SU-DHL-6 (cell line): ENCODE measurements around the gene TWF1.

Experiments used
- CTCF ChIP-seq: fragments of 200-600 bp; sonication (generic); IDR thresholded peaks from one replicate; pipeline ENCODE4 v1.5.1; 2017; ENCODE audit warnings: antibody characterized with exemption, mild to moderate bottlenecking, low read length, moderate library complexity; ENCODE audit not compliant: insufficient read depth, poor library complexity, severe bottlenecking
- EZH2phosphoT487 ChIP-seq: fragments of 200-600 bp; sonication (generic), shearing (Covaris generic); conservative IDR thresholded peaks from 2 replicates; pipeline ENCODE4 v1.6.1; 2018; ENCODE audit warnings: mild to moderate bottlenecking, antibody characterized with exemption, low read length, moderate library complexity, mixed read lengths

GRCh38 chr12:43842259-43842658 is 36.1 kb upstream of the TWF1 start:
- TF ChIP-seq EZH2phosphoT487 (no peak), CTCF (no peak)
